Stomach (tissue), 4 donors: Measurements from ENCODE around the gene ERG28.

Experiments used
- EP300 ChIP-seq: sonication (generic); formaldehyde crosslinking; IDR thresholded peaks from one replicate; pipeline ENCODE4 v1.6.1; 2017; ENCODE audit warnings: antibody characterized with exemption
- POLR2A ChIP-seq, 4 donors: fragments of 450-650 bp; IDR thresholded peaks; one replicate each; pipeline ENCODE4 v1.6.1; 2016; ENCODE audit warnings: antibody characterized with exemption in 4 of 4, control low read depth in 2 of 4, mild to moderate bottlenecking in 1 of 4, moderate library complexity in 1 of 4
- POLR2AphosphoS5 ChIP-seq, 3 donors: sonication (generic); formaldehyde crosslinking; IDR thresholded peaks; one replicate each; pipeline ENCODE4 v1.6.1; 2016; ENCODE audit warnings: antibody characterized with exemption in 3 of 3
- TF ChIP-seq, protein P1 (sequence below), 7 experiments: fragments of 450-650 bp in 4 of 7; fragments of 200-600 bp in 3 of 7; sonication (generic) in 3 of 7; IDR thresholded peaks; one replicate each; pipeline ENCODE4 v1.5.1; 2016 to 2019; ENCODE audit warnings: antibody characterized with exemption in 7 of 7, control low read depth in 2 of 7, mild to moderate bottlenecking in 1 of 7

DNA sequence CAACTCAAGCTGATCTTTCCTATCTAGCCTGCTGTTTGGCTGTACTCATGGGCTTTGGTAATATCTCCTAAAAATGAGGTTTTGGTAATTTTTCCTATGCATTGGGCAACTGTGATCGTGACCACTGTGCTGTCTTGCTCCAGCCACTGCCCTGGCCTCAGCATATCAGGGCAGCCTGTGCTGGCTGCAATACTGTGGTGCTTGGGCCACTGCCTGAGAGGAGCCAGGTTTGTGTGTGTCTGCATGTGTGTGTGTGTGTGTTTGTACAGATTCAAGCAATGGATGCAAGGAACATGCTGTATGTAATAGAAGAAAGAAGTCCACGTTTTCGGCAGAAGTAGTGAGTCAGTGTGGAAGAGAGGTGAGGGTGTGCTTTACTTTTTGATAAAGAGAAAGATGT lies 13.0 kb downstream of the ERG28 start:
- TF ChIP-seq, protein P1, sequence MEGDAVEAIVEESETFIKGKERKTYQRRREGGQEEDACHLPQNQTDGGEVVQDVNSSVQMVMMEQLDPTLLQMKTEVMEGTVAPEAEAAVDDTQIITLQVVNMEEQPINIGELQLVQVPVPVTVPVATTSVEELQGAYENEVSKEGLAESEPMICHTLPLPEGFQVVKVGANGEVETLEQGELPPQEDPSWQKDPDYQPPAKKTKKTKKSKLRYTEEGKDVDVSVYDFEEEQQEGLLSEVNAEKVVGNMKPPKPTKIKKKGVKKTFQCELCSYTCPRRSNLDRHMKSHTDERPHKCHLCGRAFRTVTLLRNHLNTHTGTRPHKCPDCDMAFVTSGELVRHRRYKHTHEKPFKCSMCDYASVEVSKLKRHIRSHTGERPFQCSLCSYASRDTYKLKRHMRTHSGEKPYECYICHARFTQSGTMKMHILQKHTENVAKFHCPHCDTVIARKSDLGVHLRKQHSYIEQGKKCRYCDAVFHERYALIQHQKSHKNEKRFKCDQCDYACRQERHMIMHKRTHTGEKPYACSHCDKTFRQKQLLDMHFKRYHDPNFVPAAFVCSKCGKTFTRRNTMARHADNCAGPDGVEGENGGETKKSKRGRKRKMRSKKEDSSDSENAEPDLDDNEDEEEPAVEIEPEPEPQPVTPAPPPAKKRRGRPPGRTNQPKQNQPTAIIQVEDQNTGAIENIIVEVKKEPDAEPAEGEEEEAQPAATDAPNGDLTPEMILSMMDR (IDR thresholded peaks at IDR 0.05) = no peak
- TF ChIP-seq POLR2A (IDR thresholded peaks at IDR 0.05) = no peak
- no peak for TF ChIP-seq POLR2AphosphoS5 (IDR thresholded peaks at IDR 0.05)
- TF ChIP-seq EP300 = no peak
